ENCODE results near the gene LAMB4. TPM values are rescaled to one million over a fixed set of nuclear protein-coding genes. Genes with fewer than 3 reads are reported as not detected.

Gene LAMB4
- total and polyA plus RNA-seq, 2 experiments from 2014 or later = not detected

DNA sequence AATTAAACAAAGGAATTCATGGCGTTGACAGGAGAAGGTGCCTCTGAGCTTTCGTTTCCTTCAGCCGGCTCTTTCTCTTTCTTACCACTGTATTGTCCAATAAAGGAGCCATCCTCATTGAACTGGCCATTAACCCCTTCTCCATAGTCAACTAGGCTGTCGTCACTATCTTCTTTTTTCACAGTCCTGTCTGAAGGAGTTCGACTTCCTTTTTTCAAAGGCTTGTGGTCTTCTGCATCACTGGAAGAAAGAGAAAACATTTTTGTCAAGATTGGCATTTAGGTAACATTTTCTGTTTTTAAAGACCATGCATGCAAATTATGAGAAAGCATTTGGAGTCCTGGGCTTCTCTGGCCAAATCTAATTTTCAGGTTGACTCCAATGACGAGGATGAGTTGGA, 19.7 kb upstream of the LAMB4 start (continued):
- TF ChIP-seq NANOG (IDR thresholded peaks at IDR 0.05; ENCODE audit: borderline replicate concordance) (no peak), EZH2 (IDR thresholded peaks at IDR 0.05; ENCODE audit: low read depth, unreplicated experiment) (no peak), STAT1 (IDR thresholded peaks at IDR 0.05; ENCODE audit: unreplicated experiment) (no peak)
- TF ChIP-seq, protein P1, sequence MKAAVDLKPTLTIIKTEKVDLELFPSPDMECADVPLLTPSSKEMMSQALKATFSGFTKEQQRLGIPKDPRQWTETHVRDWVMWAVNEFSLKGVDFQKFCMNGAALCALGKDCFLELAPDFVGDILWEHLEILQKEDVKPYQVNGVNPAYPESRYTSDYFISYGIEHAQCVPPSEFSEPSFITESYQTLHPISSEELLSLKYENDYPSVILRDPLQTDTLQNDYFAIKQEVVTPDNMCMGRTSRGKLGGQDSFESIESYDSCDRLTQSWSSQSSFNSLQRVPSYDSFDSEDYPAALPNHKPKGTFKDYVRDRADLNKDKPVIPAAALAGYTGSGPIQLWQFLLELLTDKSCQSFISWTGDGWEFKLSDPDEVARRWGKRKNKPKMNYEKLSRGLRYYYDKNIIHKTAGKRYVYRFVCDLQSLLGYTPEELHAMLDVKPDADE (IDR thresholded peaks at IDR 0.05) = no peak
- TF ChIP-seq, protein P2, sequence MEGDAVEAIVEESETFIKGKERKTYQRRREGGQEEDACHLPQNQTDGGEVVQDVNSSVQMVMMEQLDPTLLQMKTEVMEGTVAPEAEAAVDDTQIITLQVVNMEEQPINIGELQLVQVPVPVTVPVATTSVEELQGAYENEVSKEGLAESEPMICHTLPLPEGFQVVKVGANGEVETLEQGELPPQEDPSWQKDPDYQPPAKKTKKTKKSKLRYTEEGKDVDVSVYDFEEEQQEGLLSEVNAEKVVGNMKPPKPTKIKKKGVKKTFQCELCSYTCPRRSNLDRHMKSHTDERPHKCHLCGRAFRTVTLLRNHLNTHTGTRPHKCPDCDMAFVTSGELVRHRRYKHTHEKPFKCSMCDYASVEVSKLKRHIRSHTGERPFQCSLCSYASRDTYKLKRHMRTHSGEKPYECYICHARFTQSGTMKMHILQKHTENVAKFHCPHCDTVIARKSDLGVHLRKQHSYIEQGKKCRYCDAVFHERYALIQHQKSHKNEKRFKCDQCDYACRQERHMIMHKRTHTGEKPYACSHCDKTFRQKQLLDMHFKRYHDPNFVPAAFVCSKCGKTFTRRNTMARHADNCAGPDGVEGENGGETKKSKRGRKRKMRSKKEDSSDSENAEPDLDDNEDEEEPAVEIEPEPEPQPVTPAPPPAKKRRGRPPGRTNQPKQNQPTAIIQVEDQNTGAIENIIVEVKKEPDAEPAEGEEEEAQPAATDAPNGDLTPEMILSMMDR (conservative IDR thresholded peaks at IDR 0.05; ENCODE audit: low read depth in 2 of 2) = no peak

GRCh38 chr7:108149119-108149518, 19.0 kb upstream of the LAMB4 start:
- Histone ChIP-seq H3K79me2 (replicated peaks; ENCODE audit: insufficient read depth) (no peaks in the 10 kb centered on the region), H3K4me3 (no peak overlapping the region), H3K4me1 (ENCODE audit: insufficient read depth) (peaks cover 13% of the 10 kb centered on the region), H2AFZ (no peak overlapping the region), H3F3A (replicated peaks; ENCODE audit: low read depth) (no peaks in the 10 kb centered on the region), H3K9me2 (ENCODE audit: insufficient read depth) (no peaks in the 10 kb centered on the region), H3K4me2 (no peak overlapping the region), H3K36me3 (ENCODE audit: insufficient read depth) (no peaks in the 10 kb centered on the region), H3K27me3 (ENCODE audit: insufficient read depth) (no peaks in the 10 kb centered on the region), H3K27ac (ENCODE audit: low read depth) (no peak overlapping the region), H4K20me1 (replicated peaks; ENCODE audit: insufficient read depth) (no peaks in the 10 kb centered on the region)
- Mint-ChIP-seq H3K36me3 (ENCODE audit: low read depth) (no peaks in the 10 kb centered on the region), H3K9me3 (no peaks in the 10 kb centered on the region), H3K27ac (no peak overlapping the region), H3K4me3 (no peak overlapping the region), H3K27me3 (ENCODE audit: insufficient read depth, low read depth, poor library complexity) (no peaks in the 10 kb centered on the region), H3K4me1 (0 out of 3 replicates have a peak, but pooled peaks cover 3% of the 10 kb centered on the region)
- DNase-seq (ENCODE audit: low spot score) (no peak), ATAC-seq (no peak)
- TF ChIP-seq, protein P2 (conservative IDR thresholded peaks at IDR 0.05; ENCODE audit: low read depth in 2 of 2) = no peak
- TF ChIP-seq ZNF462 (CRISPR knock-in tag; IDR thresholded peaks at IDR 0.05) = no peak
- TF ChIP-seq REST (IDR thresholded peaks at IDR 0.05; ENCODE audit: unreplicated experiment) = no peak
- TF ChIP-seq JUNB (IDR thresholded peaks at IDR 0.05; ENCODE audit: unreplicated experiment) = no peak
- TF ChIP-seq STAT1 (IDR thresholded peaks at IDR 0.05; ENCODE audit: unreplicated experiment) = no peak
- TF ChIP-seq CREB1 (CRISPR knock-in tag; IDR thresholded peaks at IDR 0.05; ENCODE audit: low read depth) = no peak
- TF ChIP-seq EZH2 (IDR thresholded peaks at IDR 0.05; ENCODE audit: low read depth, unreplicated experiment) = no peak
- no peak for TF ChIP-seq ZNF331 (CRISPR knock-in tag; IDR thresholded peaks at IDR 0.05; ENCODE audit: low read depth)

Data from GM23338 (cell line).